GM18499 (cell line): ENCODE results near the gene MED12L.

ENCODE experiments used
- ATAC-seq: cut with Tn5 transposase; IDR thresholded peaks from one replicate; pipeline ENCODE4 v1.9.1; 2021; ENCODE audit warnings: moderate number of reproducible peaks; ENCODE audit not compliant: insufficient read depth, unreplicated experiment

Gene MED12L

GRCh38 chr3:151281671-151282324 is 196.3 kb downstream of the MED12L start:
- ATAC-seq, result no peak

GRCh38 chr3:151282921-151283320 is 197.5 kb downstream of the MED12L start:
- ATAC-seq, result peak; percentile 49

GRCh38 chr3:151283387-151283786 is 197.9 kb downstream of the MED12L start:
- ATAC-seq, result no peak

- ATAC-seq, result no peak
Measured at GRCh38 chr3:151283907-151284461, 198.5 kb downstream of the MED12L start.

- no peak for ATAC-seq
Measured at GRCh38 chr3:151285940-151286339, 200.5 kb downstream of the MED12L start.

GRCh38 chr3:151289445-151289844 is 204.0 kb downstream of the MED12L start:
- no peak for ATAC-seq

GRCh38 chr3:151290673-151291072 is 205.2 kb downstream of the MED12L start:
- no peak for ATAC-seq

GRCh38 chr3:151293127-151293526 is 207.7 kb downstream of the MED12L start:
- no peak for ATAC-seq

- ATAC-seq, result no peak
Measured at GRCh38 chr3:151296226-151296625, 210.8 kb downstream of the MED12L start.

- no peak for ATAC-seq
Measured at GRCh38 chr3:151297429-151297828, 212.0 kb downstream of the MED12L start.

- ATAC-seq, result no peak
Measured at GRCh38 chr3:151299006-151299405, 213.5 kb downstream of the MED12L start.

GRCh38 chr3:151300539-151300938 is 215.1 kb downstream of the MED12L start:
- no peak for ATAC-seq

GRCh38 chr3:151301787-151302186 is 216.3 kb downstream of the MED12L start:
- no peak for ATAC-seq

- ATAC-seq, result no peak
Measured at GRCh38 chr3:151303751-151304150, 218.3 kb downstream of the MED12L start.

GRCh38 chr3:151305060-151305774 is 219.8 kb downstream of the MED12L start:
- ATAC-seq, result no peak

GRCh38 chr3:151305775-151306151 is 220.3 kb downstream of the MED12L start:
- no peak for ATAC-seq

- no peak for ATAC-seq
Measured at GRCh38 chr3:151306168-151306810, 220.8 kb downstream of the MED12L start.

- ATAC-seq, result no peak
Measured at GRCh38 chr3:151307131-151307530, 221.7 kb downstream of the MED12L start.

GRCh38 chr3:151307583-151308488 is 222.4 kb downstream of the MED12L start:
- no peak for ATAC-seq

GRCh38 chr3:151309566-151309965 is 224.1 kb downstream of the MED12L start:
- no peak for ATAC-seq
